GM19452 (cell line): ENCODE results near the gene NRG2.

Experiments
- ATAC-seq: cut with Tn5 transposase; IDR thresholded peaks from one replicate; pipeline ENCODE4 v1.9.1; 2021; ENCODE audit not compliant: unreplicated experiment

Gene NRG2

GRCh38 chr5:139885172-139885856 lies 157.8 kb downstream of the NRG2 start:
- ATAC-seq: no peak

- no peak for ATAC-seq
Observed at GRCh38 chr5:139884734-139885133, 158.4 kb downstream of the NRG2 start.

- ATAC-seq: no peak
Observed at GRCh38 chr5:139884144-139884543, 159.0 kb downstream of the NRG2 start.

GRCh38 chr5:139882961-139883539 lies 160.0 kb downstream of the NRG2 start:
- ATAC-seq: no peak

GRCh38 chr5:139882316-139882715 lies 160.8 kb downstream of the NRG2 start:
- no peak for ATAC-seq

- ATAC-seq: no peak
Observed at GRCh38 chr5:139881143-139881733, 161.9 kb downstream of the NRG2 start.

GRCh38 chr5:139880416-139881142 lies 162.5 kb downstream of the NRG2 start:
- ATAC-seq: no peak

GRCh38 chr5:139878093-139878492 lies 165.0 kb downstream of the NRG2 start:
- no peak for ATAC-seq

- no peak for ATAC-seq
Observed at GRCh38 chr5:139877129-139877597, 165.9 kb downstream of the NRG2 start.

- ATAC-seq: no peak
Observed at GRCh38 chr5:139875957-139876356, 167.1 kb downstream of the NRG2 start.

- no peak for ATAC-seq
Observed at GRCh38 chr5:139872851-139873794, 170.0 kb downstream of the NRG2 start.

- no peak for ATAC-seq
Observed at GRCh38 chr5:139872052-139872766, 170.9 kb downstream of the NRG2 start.

GRCh38 chr5:139871614-139872013 lies 171.5 kb downstream of the NRG2 start:
- ATAC-seq: no peak

- ATAC-seq: no peak
Observed at GRCh38 chr5:139870677-139871076, 172.4 kb downstream of the NRG2 start.

GRCh38 chr5:139869042-139869790 lies 173.9 kb downstream of the NRG2 start:
- no peak for ATAC-seq

- no peak for ATAC-seq
Observed at GRCh38 chr5:139867581-139867980, 175.5 kb downstream of the NRG2 start.

- ATAC-seq: no peak
Observed at GRCh38 chr5:139867109-139867508, 176.0 kb downstream of the NRG2 start.

GRCh38 chr5:139864716-139865483 lies 178.2 kb downstream of the NRG2 start:
- no peak for ATAC-seq
